CD4-positive, alpha-beta T cell (primary cell): ENCODE measurements around the gene DRAP1. TPM values are rescaled to one million over a fixed set of nuclear protein-coding genes. Genes with fewer than 3 reads are reported as not detected.

Experiments used
- ATAC-seq: fragments of 200-7000 bp; cut with Tn5 transposase; one replicate; pipeline ENCODE4 v1.10.0; 2022; ENCODE audit warnings: mild to moderate bottlenecking; ENCODE audit not compliant: poor library complexity
- CTCF ChIA-PET: fragments of 350-600 bp; sonication (Branson Sonifier 250); formaldehyde crosslinking; loops from one replicate; lab custom pipeline; 2021; ENCODE audit warnings: antibody characterized with exemption, inconsistent platforms; lab: Charles Lee
- POLR2A ChIA-PET: fragments of 350-600 bp; sonication (Branson Sonifier 250); formaldehyde crosslinking; loops from one replicate; lab custom pipeline; 2021; ENCODE audit warnings: antibody characterized with exemption, inconsistent platforms; lab: Charles Lee
- DNase-seq, 14 experiments: peaks; one replicate each; pipeline ENCODE4 v3.0.0-alpha.2; 2013 to 2020; ENCODE audit warnings: mixed read lengths in 2 of 14
- H3K27ac ChIP-seq, 2 donors: one replicate each; pipeline versions ENCODE4 v1.5.1 to v1.7.0; 2013; ENCODE audit warnings: low read length in 2 of 2, low read depth in 1 of 2, mild to moderate bottlenecking in 1 of 2
- H3K27me3 ChIP-seq, 2 experiments: 1 replicate in 1 of 2; 2 replicates in 1 of 2; pipeline versions ENCODE4 v1.6.1 to v1.7.0; 2013; ENCODE audit warnings: low read length in 2 of 2, control low read depth in 1 of 2, mild to moderate bottlenecking in 1 of 2, moderate library complexity in 1 of 2; ENCODE audit not compliant: insufficient read depth in 2 of 2, control insufficient read depth in 1 of 2
- H3K36me3 ChIP-seq: one replicate; pipeline ENCODE4 v1.6.1; 2013; ENCODE audit warnings: low read length, control low read depth; ENCODE audit not compliant: insufficient read depth
- H3K4me1 ChIP-seq: one replicate; pipeline ENCODE4 v1.6.1; 2013; ENCODE audit warnings: low read length, control low read depth; ENCODE audit not compliant: insufficient read depth
- H3K4me3 ChIP-seq: one replicate; pipeline ENCODE4 v1.5.1; 2013; ENCODE audit warnings: mild to moderate bottlenecking, low read length, moderate library complexity
- H3K9me3 ChIP-seq, 2 experiments: 1 replicate in 1 of 2; 2 replicates in 1 of 2; pipeline versions ENCODE4 v1.6.1 to v1.7.0; 2013; ENCODE audit warnings: low read length in 2 of 2, mild to moderate bottlenecking in 2 of 2, control low read depth in 1 of 2, moderate library complexity in 1 of 2; ENCODE audit not compliant: control insufficient read depth in 1 of 2, insufficient read depth in 1 of 2
- H3K27ac Mint-ChIP-seq: one replicate; pipeline ENCODE4 v1.8.0; 2020; ENCODE audit warnings: mixed read lengths
- H3K27me3 Mint-ChIP-seq: one replicate; pipeline ENCODE4 v1.8.0; 2021; ENCODE audit warnings: mixed read lengths
- H3K36me3 Mint-ChIP-seq: one replicate; pipeline ENCODE4 v1.8.0; 2021; ENCODE audit warnings: low read depth, mixed read lengths
- H3K4me1 Mint-ChIP-seq: one replicate; pipeline ENCODE4 v1.8.0; 2021; ENCODE audit warnings: low read depth, mixed read lengths
- H3K4me3 Mint-ChIP-seq: one replicate; pipeline ENCODE4 v1.8.0; 2020; ENCODE audit warnings: mild to moderate bottlenecking, mixed read lengths
- H3K9me3 Mint-ChIP-seq: one replicate; pipeline ENCODE4 v1.8.0; 2020; ENCODE audit warnings: mixed read lengths
- CTCF ChIP-seq: fragments of 200-600 bp; IDR thresholded peaks from one replicate; pipeline ENCODE4 v1.8.0; 2022; ENCODE audit warnings: antibody characterized with exemption, mild to moderate bottlenecking
- intact Hi-C, 2 experiments: fragments of 100-400 bp; cut with DNase I in 1 of 2; cut with micrococcal nuclease in 1 of 2; formaldehyde crosslinking; loops; one replicate each; pipeline versions ENCODE4 v1.15.1 to v1.9.0; 2023 to 2025; cut with DNase I, micrococcal nuclease
- polyA plus RNA-seq, 2 donors: library from polyadenylated mRNA; unstranded; fragments of 120-200 nt; gene quantifications; one replicate each; pipeline ENCODE4 v1.2.1, GENCODE V29; 2013
- total RNA-seq, 174 experiments: library from RNA in 2 of 174; stranded (reverse) in 2 of 174; gene quantifications; one replicate each; pipeline ENCODE4 v1.2.3 and lab custom pipeline; 2021 to 2026

Gene DRAP1
- total RNA-seq: 10 to 100 TPM; 58.6 to 59.1 TPM
- 136 TPM for polyA plus RNA-seq (2013, experiment 1 of 2)
- 127 TPM for polyA plus RNA-seq (2013, experiment 2 of 2)
- 29.9 to 125 (median 56.8) reads per million in 172 experiments for total RNA-seq (lab: John Stamatoyannopoulos, UW)

GRCh38 chr11:65919141-65919572 lies at the start of gene DRAP1:
TSS of gene DRAP1 (plus strand) at chr11:65919426. CDS start at chr11:65919502, 76 bp downstream.
- peaks cover 48% of the 10 kb centered on the region for H3K36me3 Mint-ChIP-seq
- ATAC-seq: peak; percentile 88
- no peaks in the 10 kb centered on the region for H3K27me3 ChIP-seq
- intact Hi-C loops: loop anchor here (1.0 to 5.0 kb wide), 10 partner anchors 9 to 133 kb away; partner anchors contain the start of genes FIBP (in 2 of the 2), FOSL1 (in 2 of the 2), SART1 (in 2 of the 2) and BANF1 (in 1 of the 2)
- peaks cover 42% of the 10 kb centered on the region for H3K36me3 ChIP-seq
- no peak for TF ChIP-seq CTCF
- ChIA-PET POLR2A (interaction anchor here (0.6 to 6.6 kb wide), 11 partner anchors 9 to 349 kb away, joined by 3 to 104 read pairs (median 8); partner anchors contain the start of genes CCDC85B, CFL1, FIBP and FOSL1), CTCF (interaction anchor here (0.9 to 3.2 kb wide), 4 partner anchors 30 to 59 kb away, joined by 3 to 21 read pairs (median 8); partner anchors contain the start of genes CCDC85B, FIBP and MUS81)
- peak; percentile 97 to 100 (median 99) for DNase-seq
- H3K9me3 Mint-ChIP-seq: no peaks in the 10 kb centered on the region
- H3K27me3 Mint-ChIP-seq: no peaks in the 10 kb centered on the region
- H3K4me1 ChIP-seq: peaks cover 54% of the 10 kb centered on the region
- H3K9me3 ChIP-seq: no peaks in the 10 kb centered on the region
- H3K4me3 Mint-ChIP-seq: peak within 1 kb of the TSS; percentile 94
- peak within 1 kb of the TSS; percentile 92 for H3K27ac Mint-ChIP-seq
- peaks cover 47% of the 10 kb centered on the region for H3K4me1 Mint-ChIP-seq
- peak within 1 kb of the TSS; percentile 100 for H3K4me3 ChIP-seq
- H3K27ac ChIP-seq: peak within 1 kb of the TSS; percentile 83 to 86

GRCh38 chr11:65869643-65870306 lies 49.5 kb upstream of the DRAP1 start:
- no peak for DNase-seq
- no peak overlapping the region for H3K27ac ChIP-seq
- no peaks in the 10 kb centered on the region for H3K27me3 ChIP-seq
- CTCF ChIA-PET: interaction anchor here (1.0 to 1.8 kb wide), 3 partner anchors 10 to 19 kb away, joined by 3 to 14 read pairs (median 3); partner anchors contain the start of genes FIBP and MUS81
- Mint-ChIP-seq H3K36me3 (peaks cover 27% of the 10 kb centered on the region), H3K9me3 (no peaks in the 10 kb centered on the region), H3K4me1 (peaks cover 16% of the 10 kb centered on the region), H3K27ac (no peak overlapping the region), H3K4me3 (peak overlapping the region; percentile 42), H3K27me3 (no peaks in the 10 kb centered on the region)
- ATAC-seq: no peak
- peaks cover 41% of the 10 kb centered on the region for H3K4me1 ChIP-seq
- TF ChIP-seq CTCF: no peak
- H3K36me3 ChIP-seq: peaks cover 33% of the 10 kb centered on the region
- intact Hi-C loops: no loop called here
- H3K4me3 ChIP-seq: no peak overlapping the region
- H3K9me3 ChIP-seq: no peaks in the 10 kb centered on the region
- POLR2A ChIA-PET: interaction anchor here (0.9 to 7.1 kb wide), 4 partner anchors 10 to 29 kb away, joined by 3 to 137 read pairs (median 4); partner anchors contain the start of genes CFL1, FIBP and MUS81

GRCh38 chr11:65870307-65870658 lies 48.9 kb upstream of the DRAP1 start:
- H3K9me3 Mint-ChIP-seq: no peaks in the 10 kb centered on the region
- peaks cover 16% of the 10 kb centered on the region for H3K4me1 Mint-ChIP-seq
- no peak for TF ChIP-seq CTCF
- peaks cover 22% of the 10 kb centered on the region for H3K36me3 Mint-ChIP-seq
- CTCF ChIA-PET: interaction anchor here (1.0 to 1.8 kb wide), 3 partner anchors 11 to 18 kb away, joined by 3 to 14 read pairs (median 7); partner anchors contain the start of genes FIBP and MUS81
- peaks cover 28% of the 10 kb centered on the region for H3K36me3 ChIP-seq
- no peak for DNase-seq
- no peak overlapping the region for H3K4me3 ChIP-seq
- no peak for ATAC-seq
- no peak overlapping the region for H3K27ac ChIP-seq
- H3K27me3 Mint-ChIP-seq: no peaks in the 10 kb centered on the region
- peak overlapping the region; percentile 48 for H3K4me3 Mint-ChIP-seq
- intact Hi-C loops: no loop called here
- no peaks in the 10 kb centered on the region for H3K27me3 ChIP-seq
- POLR2A ChIA-PET: interaction anchor here (0.9 to 7.1 kb wide), 4 partner anchors 11 to 28 kb away, joined by 3 to 137 read pairs (median 10); partner anchors contain the start of genes CCDC85B, CFL1 and MUS81
- H3K4me1 ChIP-seq: peaks cover 41% of the 10 kb centered on the region
- no peak overlapping the region for H3K27ac Mint-ChIP-seq
- no peaks in the 10 kb centered on the region for H3K9me3 ChIP-seq
